Right kidney (tissue), 1 donor: ENCODE results near the gene NRXN2.
"Not testable (repeated sequence)": the region's sequence is repeated elsewhere in the genome, so short reads cannot be mapped to it uniquely, and the experiment has no call there.

Experiments
- DNase-seq: peaks from one replicate; pipeline ENCODE4 v3.0.0-alpha.2; 2016

Gene NRXN2

DNA sequence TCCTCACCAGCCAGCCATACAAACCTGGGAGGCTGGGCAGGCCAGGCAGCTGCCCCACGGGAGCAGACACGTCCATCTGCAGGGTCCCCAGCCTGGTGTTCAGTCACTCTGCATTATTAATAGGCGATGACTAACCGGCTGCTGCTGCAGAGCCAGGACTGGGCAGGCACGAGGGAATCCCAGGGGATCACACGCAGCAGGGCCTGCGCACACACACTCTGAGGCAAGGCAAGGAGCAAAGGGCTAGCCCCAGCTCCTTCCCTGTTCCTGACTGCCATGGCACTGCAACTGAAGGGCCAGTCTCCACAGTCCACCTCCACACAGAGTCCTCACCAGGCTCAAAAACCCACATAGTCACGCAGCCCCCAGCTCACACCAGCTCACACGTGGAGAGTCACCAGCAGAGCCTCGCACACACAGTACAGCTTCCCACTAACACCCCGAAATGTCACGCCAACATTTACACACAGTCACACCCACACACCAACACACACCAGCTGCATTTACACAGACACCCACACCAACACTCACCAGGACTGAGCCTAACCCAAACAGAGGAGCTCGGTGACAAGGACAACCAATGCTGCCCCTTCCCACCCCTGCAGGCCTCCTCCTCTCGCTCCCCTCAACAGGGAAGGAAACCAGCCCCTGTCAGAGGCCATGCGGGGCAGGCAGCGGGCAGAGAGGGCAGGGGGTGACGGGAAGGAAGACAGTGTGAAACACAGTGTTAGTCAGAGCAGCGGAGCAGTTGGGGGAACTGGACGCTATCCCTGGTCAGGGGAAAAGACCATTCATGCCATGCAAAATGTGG, 47.3 kb downstream of the NRXN2 start:
- DNase-seq, result no peak

DNA sequence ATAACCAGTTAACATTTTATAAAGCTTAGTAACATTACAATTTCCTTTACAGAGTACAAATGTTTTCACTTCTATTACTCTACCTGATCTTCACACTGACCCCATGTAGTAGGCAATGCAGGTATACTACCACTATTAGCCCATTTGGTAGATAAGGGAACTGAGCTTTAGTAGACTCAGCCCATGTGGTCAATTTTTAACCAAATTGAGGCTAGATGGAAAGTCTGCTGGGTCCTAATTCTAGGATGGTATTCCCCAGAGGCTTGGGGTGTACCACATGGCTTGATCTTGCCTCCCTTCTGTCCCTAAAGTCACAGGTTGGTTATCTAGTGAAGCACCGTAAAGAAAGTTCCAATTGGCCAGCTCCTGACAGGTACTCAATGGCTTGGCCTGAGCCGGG, 48.2 kb downstream of the NRXN2 start:
- no peak for DNase-seq

DNA sequence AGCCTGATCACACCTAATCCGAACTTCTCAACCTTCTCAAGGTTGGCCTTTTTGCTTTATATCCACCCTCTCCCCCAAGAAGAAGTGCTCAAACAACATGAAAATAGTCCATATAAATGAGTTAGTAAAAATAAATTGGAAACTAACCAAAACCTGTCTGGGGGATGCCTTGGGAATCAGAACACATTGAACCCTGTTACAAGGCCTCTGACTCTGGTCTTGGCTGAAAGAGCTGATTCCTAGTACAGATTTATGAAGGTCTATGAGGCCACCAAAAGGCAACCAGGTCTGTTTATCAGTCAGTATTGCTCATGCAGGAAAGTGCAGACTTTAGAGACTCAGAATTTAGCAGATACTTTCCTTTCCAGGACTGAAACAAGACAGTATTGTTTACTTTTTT, 49.7 kb downstream of the NRXN2 start:
- no peak for DNase-seq

DNA sequence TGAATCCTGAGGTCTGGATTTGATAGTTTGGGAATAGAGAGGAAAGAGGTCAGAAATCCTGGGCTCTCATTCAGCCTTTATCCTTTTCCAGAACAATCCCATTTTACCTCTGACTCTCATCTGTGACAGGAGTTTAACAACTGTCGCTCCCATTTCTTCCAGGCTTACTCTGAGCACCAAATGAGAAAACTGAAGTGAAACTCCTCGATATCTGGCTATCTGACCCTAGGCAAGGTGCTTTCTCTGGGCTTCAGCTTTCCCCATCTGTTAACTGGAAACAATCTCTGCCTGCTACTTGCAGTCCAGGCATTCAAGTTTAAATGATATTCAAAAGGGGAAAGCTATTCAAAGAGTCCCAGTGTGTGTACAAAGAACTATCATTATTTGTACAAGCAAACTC, 50.1 kb downstream of the NRXN2 start:
- DNase-seq, result no peak

DNA sequence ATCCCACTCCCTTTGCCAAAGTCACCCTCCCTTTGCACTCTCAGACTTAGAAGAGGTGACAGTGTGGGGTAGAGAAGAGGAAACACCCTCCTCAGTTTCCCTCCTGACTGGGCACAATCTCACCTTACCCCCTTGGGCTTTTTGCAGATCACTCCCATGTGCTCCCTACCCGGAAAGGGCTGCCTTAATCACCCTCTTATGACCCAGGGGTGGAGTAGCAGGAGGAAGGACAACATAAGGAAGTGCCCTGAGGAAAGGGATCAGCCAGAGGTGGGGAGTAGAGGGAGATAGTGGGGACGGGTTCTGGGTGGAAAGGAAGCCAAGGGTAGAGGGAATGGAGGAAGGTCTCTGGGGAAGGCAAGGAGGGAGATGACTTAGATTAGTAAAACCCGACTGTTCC, 52.0 kb downstream of the NRXN2 start:
- DNase-seq, result no peak

DNA sequence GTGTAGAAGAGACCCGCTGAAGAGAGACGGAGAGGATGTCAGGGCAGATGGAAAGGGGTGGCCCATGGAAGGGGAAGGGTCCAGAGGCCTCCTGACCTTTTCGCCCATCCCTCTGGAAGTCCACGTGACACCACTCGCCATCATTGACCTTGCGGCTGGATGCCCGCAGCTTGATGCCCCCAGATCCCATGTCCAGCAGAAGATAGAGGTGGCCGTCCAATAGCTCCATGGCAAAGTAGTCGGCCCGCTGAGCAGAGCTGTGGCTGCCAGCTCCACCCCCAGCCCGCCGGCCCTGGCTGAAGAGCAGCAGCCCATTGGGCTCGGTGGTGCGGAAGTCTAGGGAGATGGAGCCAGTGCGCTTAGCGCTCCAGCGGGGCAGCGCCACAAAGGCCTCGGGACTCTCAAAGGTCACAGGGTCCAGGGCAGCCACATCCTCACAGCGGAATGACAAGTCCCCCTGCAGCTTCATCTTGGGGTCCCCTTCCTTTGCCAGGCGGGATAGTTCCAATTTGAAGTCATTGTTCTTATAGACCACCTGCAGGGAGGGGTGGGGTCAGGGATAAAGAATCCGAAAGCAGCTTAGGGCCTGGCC, 55.7 kb downstream of the NRXN2 start:
- no peak for DNase-seq

DNA sequence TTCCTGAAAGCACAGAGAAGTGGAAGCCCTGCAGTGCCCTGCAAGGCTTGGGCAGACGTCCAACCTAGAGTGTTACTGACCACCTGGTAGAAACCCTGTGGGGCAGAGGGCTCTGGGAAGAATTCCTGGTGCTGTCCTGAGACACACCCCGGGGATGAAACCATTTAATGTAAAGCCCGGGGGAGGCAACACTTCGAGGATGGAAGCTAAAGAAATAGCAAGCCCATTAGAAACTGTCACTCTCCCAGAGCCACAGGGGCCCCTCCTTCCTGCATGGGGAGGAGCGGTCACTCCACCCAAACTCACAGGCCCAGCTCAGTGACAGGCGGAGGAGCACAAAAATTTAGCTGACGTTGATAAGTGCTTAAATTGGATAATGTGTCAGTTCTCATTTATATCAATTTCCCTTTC, 57.6 kb downstream of the NRXN2 start:
- DNase-seq, result no peak

DNA sequence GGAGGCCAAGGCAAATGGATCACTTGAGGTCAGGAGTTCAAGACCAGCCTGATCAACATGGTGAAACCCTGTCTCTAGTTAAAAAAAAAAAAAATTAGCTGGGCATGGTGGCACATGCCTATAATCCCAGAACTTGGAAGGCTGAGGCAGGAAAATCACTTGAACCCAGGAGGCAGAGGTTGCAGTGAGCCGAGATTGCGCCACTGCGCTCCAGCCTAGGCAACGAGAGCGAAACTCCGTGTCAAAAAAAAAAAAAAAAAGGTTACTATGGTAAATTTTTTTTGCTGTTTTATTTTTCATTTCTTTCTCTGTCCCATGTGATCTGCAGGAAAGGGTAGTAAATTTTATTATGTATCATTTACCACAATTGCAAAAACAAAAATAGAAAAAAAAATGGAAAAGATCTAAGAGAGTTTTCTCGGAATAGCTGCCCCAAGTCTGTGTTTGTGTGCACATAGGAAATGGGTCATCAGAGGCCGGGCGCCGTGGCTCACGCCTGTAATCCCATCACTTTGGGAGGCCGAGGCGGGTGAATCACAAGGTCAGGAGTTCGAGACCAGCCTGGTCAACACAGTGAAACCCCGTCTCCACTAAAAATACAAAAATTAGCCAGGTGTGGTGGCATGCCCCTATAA, 58.6 kb downstream of the NRXN2 start:
- DNase-seq, result not testable (repeated sequence)

DNA sequence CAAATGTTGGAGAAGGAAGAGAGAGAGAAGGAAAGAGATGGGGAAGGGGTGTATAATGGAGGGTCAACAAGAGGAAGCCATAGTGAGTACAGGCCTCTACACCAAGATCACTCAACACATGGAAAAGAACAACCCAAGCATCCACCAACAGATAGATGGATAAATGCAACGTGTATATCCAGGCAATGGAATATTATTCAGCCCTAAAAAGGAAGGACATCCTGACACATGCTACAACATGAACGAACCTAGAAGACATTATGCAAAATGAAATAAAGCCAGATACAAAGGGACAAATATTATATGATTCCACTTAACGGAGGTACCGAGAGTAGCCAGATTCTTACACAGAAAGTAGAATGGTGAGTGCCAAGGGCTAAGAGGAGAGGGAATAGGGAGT, 59.3 kb downstream of the NRXN2 start:
- no peak for DNase-seq

DNA sequence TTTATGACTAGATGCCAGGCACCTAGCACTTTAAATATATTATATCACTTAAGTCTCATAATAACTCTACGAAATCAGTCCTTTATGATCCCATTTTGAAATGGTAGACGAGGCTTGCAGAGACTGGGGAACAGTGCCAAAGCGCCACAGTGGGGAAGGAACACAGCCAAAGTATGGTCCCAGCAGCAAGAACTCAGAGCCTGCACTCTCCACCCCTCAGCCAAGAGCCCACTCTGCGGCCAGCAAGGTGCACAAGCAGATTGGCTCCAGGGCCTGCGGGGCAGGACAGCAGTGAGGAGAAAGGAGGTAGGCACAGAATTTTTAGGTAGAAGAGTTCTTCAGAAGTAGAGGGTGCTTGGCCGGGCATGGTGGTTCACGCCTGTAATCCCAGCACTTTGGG, 61.4 kb downstream of the NRXN2 start:
- DNase-seq, result no peak

DNA sequence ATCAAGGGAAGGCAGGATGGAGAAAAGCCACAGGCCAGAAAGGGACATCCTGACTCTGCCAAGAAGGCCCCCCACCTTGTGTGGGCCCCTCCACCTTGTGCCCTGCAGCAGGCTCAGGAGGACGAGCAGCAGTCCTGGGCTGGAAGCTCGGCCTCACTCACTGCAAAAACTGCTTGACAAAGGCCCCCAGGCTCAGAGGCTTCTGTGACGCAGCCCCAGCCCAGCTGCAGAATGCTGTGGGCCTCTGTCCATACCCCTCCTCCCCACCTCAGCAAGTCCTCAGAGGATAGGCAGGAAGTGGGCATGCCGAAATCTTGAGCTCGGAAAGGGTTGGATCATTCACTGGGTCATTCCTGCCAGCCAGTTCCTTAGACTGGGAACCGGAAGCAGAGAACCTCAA, 61.9 kb downstream of the NRXN2 start:
- DNase-seq, result no peak

DNA sequence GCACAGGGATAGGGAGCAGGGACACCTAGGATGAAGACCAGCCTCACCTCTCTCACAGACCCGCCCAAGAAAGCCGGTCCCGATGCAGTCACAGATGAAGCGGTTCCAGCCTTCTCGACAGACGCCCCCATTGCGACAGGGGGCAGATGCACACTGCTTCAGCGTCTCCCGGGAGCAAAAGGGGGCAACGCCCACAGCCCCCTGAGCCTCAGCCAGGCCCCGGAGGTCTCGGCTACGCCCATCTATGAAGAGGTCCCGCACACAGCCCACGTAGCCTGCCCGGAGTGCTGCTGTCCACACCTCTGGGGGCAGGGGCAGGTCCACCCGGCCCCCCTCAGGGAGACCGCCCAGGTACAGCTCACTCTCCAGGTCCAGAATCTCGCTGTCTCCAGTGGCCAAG, 62.3 kb downstream of the NRXN2 start:
- no peak for DNase-seq

DNA sequence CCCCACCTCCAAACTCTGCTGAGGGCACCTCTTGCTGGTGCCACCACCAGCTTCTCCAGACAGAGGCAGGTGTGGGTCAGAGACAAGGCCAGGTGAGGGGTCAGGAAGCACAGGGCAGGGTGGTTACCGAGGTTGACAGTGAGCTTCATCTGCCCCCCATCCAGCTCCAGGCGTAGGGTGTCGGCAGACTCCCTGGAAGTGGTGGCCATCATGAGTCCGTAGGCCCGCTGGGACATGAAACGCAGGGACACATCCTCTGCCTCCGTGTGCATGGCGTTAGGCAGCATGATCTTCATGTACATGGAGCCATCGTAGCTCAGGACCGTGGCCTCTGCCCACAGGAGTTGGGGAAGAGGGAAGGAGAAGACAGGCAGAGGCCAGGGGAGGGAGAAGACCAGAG, 62.8 kb downstream of the NRXN2 start:
- no peak for DNase-seq

DNA sequence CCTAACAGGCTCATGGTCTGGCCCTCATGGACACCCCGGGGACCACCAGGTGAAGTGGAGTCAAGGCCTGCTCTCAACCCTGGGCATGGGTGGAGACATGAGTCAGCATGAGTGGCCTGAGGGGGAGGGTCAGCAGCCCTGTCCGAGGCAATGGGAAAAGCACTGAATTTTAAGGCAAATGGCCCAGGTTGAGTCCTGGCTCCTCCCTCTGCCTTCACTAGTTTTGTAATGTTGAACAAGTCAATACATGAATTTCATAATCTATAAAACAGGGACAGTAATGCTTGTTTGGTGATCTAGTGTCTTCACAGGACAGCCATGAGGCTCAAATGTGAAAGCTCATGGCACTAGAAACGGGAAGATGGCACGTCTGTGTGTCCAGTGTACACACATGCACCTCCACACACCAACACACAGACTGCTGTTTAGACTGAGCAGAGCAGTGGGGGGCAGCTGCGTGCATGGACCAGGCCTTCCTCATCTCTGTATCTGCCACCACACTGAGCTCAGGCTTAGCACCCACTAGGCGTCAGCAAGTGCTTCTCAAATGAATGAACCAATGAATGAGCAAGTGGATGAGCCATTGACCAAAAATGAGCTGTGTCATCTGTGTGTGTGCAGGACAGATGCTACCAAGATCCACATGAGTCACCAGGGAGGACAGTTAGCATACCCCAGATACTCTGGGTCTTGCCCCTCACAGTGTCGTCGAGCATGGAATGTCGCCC, 63.4 kb downstream of the NRXN2 start:
- DNase-seq, result no peak

DNA sequence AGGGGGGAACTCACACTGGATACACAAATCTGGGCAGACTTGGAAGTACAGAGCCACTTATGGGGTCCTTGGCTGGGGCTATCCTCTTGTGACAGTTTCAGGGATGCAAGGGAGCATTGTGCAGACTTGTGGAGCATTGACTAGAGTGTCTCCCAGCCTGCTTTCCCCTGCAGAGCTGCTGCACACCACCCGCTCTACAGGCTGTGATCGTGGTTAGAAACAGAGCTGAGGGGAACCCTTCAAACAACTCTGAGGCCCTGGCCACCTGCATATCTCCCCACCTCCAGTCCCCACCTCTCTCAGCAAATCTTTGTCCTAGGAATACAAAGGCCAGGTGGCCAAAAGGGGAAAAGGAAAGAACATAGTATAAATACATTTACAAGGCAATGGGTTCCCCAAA, 64.7 kb downstream of the NRXN2 start:
- DNase-seq, result no peak

DNA sequence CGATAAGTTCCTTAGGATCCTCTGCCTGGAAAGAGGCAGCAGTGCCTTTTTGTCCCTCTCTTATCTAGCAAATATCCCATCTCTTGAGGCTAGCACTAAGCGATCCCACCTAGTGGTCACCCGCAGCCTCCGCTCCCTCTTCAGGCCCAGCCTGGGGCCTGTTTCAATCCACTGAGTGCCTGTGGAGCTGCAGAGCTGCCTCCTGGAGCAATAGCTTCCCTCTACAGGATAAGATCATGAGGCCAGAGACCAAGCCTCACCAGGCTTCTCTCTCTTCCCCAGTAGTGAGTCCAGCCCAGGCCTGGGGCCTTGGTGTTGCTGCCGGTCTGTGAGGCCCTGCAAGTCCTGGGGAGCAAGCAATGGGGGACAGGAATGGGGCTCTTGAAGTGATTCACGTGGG, 66.1 kb downstream of the NRXN2 start:
- DNase-seq, result no peak

DNA sequence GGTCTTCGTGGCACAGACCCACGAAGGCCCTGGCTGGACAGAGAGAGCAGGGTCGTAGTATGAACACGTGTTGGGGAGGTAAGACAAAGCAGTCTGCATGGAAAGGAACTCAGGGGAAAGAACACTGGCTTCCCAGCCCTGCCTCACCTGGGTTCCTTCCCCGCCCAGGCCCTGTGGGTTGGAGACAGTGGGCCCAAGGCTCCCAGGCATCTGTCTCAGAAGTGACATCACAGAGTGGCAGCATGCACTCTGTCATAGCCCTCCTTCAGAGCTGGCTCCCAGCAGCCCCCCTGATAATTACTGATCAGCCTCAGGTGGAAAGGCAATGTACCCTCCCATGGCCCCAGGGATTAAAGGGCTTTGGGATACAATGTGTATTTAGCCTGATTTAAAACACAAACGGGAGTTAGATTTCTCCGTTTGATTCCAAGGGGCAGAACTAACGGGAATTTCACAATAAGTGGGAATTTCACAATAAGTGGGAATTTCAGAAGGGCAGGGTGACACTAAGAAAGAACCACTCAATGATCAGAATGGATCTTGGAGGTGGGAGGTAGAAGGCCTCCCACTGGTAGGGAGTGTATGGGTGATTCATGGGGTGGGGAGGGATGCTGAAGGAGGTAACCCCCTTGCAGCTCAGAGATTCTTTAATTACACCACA, 66.9 kb downstream of the NRXN2 start:
- DNase-seq, result no peak

DNA sequence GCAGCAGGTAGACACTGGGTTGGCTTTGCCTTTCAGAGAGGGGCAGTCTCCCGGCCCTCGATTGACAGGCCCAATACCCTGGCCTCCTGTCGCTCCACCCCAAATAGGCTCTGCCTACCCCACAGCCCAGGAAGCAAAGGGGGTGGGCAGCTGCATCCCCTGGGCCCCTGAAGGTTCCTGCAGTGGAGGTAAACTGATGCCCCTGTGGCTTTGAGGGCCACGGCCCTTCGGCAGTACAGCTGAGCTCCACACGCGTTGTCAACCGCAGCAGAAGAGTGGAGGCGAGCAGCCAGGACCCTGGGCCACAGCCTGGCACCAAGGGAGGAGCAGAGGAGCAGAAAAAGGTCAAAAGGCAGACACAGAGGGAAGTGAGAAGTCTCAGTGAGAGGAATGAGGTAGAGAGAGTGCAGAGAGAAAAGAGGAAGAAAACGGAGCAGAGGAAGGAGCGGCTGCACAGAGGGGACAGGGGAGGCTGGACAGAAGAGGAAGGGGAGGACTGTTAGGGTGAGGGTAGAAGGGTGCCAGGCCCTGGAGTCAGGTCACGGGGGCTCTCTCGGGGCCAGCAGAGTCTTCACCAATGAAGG, 67.9 kb downstream of the NRXN2 start:
- DNase-seq, result no peak

DNA sequence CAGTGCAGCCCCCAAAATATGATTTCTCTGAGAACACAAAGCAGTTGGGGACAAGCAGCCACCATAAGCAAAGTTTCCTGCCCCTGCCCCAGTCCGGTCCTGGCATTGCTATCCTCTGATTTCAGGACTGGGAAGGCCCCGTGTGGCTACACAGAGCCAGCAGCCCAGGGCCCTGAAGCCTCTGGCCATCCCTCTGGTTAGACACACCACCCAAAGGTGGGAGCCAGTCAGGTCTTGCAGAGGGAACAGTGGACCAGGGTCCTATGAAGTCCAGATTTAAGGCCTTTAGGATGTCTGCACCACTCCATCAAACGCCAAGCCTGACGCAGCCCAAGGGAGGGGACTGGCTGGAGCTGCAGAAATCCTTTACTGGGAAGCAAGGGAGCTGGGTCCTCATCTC, 68.6 kb downstream of the NRXN2 start:
- no peak for DNase-seq

DNA sequence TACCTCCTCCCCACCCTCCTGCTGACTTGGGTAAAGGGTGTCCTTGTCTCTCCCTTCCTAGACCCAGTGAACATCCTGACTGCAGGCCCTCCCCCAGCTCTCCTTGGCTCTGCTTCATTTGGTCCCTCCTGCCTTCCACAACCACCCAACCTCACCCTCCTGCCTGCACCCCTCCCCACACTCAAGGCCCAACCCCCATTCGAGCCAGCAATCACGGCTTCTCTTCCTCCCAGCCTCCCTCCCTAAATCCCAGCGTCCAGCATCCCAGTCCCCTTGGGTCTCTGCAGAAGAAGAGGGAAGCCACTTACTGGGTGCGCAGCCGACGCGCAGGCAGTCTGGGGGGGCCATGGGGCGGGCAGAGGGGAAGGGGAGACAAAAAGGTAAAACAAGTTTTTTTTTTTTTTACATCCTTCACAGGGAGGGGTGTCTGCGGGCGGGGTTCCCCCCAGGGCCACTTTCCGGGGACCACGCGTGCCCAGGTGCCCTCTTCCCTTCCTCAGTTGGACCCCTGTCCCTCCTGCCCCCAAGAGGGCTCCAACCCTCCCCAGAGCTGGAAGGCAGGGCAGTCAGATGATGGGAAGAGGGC, 69.5 kb downstream of the NRXN2 start:
- no peak for DNase-seq

DNA sequence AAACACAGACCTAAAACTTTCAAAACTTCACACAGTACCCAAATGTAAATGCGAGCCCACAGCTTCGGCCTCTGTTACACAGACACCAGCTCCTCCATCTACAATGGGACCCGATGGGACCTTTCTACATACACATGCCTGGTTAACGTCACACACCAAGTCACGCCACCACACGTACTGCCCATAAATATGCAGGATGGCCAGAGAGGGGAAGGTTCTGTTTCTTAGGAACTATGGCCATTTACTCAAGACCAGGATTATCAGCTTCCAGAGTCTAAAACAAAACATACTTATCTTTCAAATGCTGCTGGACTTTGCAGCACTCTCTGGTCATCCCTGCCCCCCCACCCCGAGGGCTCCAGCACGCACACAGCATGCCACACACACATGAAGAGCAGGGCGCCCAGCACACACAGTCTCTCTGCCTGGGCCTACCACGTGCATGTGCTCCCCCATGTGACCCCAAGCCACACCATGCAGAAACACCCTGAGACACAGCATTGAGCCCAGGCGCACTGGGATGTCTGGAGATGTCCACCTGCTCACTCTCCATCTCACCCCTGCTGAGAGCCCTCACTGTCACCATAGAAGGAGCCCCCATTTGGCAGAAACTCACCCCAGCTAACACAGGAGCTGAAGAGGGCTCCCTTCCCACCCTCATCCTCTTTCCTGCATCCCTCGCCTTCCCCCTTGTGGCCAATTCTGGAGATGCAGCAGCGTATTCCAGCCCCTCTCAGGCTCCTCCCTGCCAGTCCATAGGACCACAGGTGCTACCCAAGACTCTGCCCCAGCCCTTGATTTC, 70.2 kb downstream of the NRXN2 start:
- DNase-seq, result peak; percentile 77
